ENCODE data around the gene ALDH7A1.

DNA sequence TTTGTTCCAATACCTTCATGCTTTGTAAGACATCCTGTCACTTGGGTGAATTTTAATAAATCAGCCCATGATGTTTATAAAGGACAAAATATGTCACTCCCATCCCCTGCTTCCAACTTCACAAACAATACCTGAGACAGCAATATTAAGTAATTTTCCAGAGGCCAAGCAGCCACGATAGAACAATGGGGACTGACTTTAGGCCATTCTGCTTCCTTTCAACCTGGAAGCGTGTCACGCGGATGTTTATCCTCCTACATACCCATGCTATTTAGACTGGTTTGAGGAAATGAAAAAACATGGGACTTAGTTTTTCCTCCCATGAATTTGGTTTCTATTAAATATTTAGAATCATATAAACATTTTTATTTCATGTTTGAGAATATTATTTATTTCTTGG, 88.9 kb downstream of the ALDH7A1 start:
- TF ChIP-seq, protein P1, sequence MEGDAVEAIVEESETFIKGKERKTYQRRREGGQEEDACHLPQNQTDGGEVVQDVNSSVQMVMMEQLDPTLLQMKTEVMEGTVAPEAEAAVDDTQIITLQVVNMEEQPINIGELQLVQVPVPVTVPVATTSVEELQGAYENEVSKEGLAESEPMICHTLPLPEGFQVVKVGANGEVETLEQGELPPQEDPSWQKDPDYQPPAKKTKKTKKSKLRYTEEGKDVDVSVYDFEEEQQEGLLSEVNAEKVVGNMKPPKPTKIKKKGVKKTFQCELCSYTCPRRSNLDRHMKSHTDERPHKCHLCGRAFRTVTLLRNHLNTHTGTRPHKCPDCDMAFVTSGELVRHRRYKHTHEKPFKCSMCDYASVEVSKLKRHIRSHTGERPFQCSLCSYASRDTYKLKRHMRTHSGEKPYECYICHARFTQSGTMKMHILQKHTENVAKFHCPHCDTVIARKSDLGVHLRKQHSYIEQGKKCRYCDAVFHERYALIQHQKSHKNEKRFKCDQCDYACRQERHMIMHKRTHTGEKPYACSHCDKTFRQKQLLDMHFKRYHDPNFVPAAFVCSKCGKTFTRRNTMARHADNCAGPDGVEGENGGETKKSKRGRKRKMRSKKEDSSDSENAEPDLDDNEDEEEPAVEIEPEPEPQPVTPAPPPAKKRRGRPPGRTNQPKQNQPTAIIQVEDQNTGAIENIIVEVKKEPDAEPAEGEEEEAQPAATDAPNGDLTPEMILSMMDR (IDR thresholded peaks at IDR 0.05), result no peak
- TF ChIP-seq POLR2A (IDR thresholded peaks at IDR 0.05), result no peak
